Kidney (tissue), 14 donors: ENCODE measurements around the gene LDLRAD4. TPM values are rescaled to one million over a fixed set of nuclear protein-coding genes. Genes with fewer than 3 reads are reported as not detected.

Source experiments
- DNase-seq, 5 donors: peaks; one replicate each; pipeline ENCODE4 v3.0.0-alpha.2; 2013 to 2020
- FAIRE-seq: peaks from 2 replicates; lab custom pipeline; 2012; peaks lifted over from hg19 to GRCh38; lab: Jason Lieb, UNC
- H3K27ac ChIP-seq, 2 donors: one replicate each; pipeline ENCODE4 v1.7.0; 2013; ENCODE audit warnings: low read depth in 2 of 2, low read length in 2 of 2, inconsistent platforms in 1 of 2
- H3K27me3 ChIP-seq: one replicate; pipeline ENCODE4 v1.7.1; 2013; ENCODE audit warnings: low read length, inconsistent platforms; ENCODE audit not compliant: control insufficient read depth, insufficient read depth
- H3K36me3 ChIP-seq, 3 donors: one replicate each; pipeline versions ENCODE4 v1.7.0 to v1.7.1; 2013; ENCODE audit warnings: low read length in 3 of 3, control low read depth in 1 of 3, inconsistent platforms in 1 of 3; ENCODE audit not compliant: insufficient read depth in 3 of 3, control insufficient read depth in 2 of 3
- H3K4me1 ChIP-seq, 3 donors: one replicate each; pipeline versions ENCODE4 v1.7.0 to v1.7.1; 2013; ENCODE audit warnings: low read length in 3 of 3, inconsistent platforms in 1 of 3, low read depth in 1 of 3; ENCODE audit not compliant: control insufficient read depth in 2 of 3, insufficient read depth in 2 of 3
- H3K4me3 ChIP-seq, 3 donors: one replicate each; pipeline versions ENCODE4 v1.7.0 to v1.8.1; 2013; ENCODE audit warnings: low read length in 3 of 3, control low read depth in 1 of 3, inconsistent platforms in 1 of 3
- H3K9ac ChIP-seq, 3 donors: one replicate each; pipeline versions ENCODE4 v1.7.0 to v1.7.1; 2013; ENCODE audit warnings: low read length in 3 of 3, control low read depth in 1 of 3, inconsistent platforms in 1 of 3
- H3K9me3 ChIP-seq, 3 donors: one replicate each; pipeline versions ENCODE4 v1.7.0 to v1.7.1; 2013; ENCODE audit warnings: low read length in 3 of 3, control low read depth in 1 of 3, inconsistent platforms in 1 of 3; ENCODE audit not compliant: control insufficient read depth in 2 of 3, insufficient read depth in 1 of 3
- intact Hi-C: fragments of 100-400 bp; cut with DNase I; formaldehyde crosslinking; loops from one replicate; pipeline ENCODE4 v1.11.1; 2022
- polyA plus RNA-seq: library from polyadenylated mRNA; stranded (reverse); fragments of 350-450 nt; fragmentation: Illumina TruSeq; extraction: RNeasy Lipid Tissue Mini Kit (QIAGEN cat#74804); gene quantifications from one replicate; pipeline ENCODE4 v1.2.3, GENCODE V29; 2014; ENCODE audit warnings: low read depth, low replicate concordance; ENCODE audit not compliant: insufficient read depth
- total RNA-seq: library from RNA; stranded (reverse); fragmentation: NEBNext Ultra II Directional; extraction: Animal tissue kit (Norgen Biotek cat#: 25700); gene quantifications from one replicate; pipeline ENCODE4 v1.2.1, GENCODE V29; 2021
- TF ChIP-seq, protein P1 (sequence below): IDR thresholded peaks from 3 replicates; pipeline ENCODE4 v1.5.1; 2012; ENCODE audit warnings: mild to moderate bottlenecking, moderate library complexity, borderline replicate concordance; ENCODE audit not compliant: insufficient read depth; ENCODE audit errors: extremely low read depth
- donor health status: control.
- donor health status: control.
- donor health status: control.
- donor health status: control.
- donor health status: control.
- donor health status: DM: yes; HTN: yes; CAD: no.
- donor health status: Normal renal cell carcinoma (clear cell type).

The LDLRAD4 gene
- total and polyA plus RNA-seq, 2 donors from 2014 or later = 2.3 to 42.3 TPM

- H3K27ac ChIP-seq = no peak overlapping the region
- H3K9ac ChIP-seq = no peak overlapping the region
- intact Hi-C loops = no loop called here
- FAIRE-seq (no peak), DNase-seq (peak in 1 of 5 donors; percentile 14)
- no peaks in the 10 kb centered on the region for H3K36me3 ChIP-seq
- TF ChIP-seq, protein P1, sequence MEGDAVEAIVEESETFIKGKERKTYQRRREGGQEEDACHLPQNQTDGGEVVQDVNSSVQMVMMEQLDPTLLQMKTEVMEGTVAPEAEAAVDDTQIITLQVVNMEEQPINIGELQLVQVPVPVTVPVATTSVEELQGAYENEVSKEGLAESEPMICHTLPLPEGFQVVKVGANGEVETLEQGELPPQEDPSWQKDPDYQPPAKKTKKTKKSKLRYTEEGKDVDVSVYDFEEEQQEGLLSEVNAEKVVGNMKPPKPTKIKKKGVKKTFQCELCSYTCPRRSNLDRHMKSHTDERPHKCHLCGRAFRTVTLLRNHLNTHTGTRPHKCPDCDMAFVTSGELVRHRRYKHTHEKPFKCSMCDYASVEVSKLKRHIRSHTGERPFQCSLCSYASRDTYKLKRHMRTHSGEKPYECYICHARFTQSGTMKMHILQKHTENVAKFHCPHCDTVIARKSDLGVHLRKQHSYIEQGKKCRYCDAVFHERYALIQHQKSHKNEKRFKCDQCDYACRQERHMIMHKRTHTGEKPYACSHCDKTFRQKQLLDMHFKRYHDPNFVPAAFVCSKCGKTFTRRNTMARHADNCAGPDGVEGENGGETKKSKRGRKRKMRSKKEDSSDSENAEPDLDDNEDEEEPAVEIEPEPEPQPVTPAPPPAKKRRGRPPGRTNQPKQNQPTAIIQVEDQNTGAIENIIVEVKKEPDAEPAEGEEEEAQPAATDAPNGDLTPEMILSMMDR = no peak
- H3K9me3 ChIP-seq = no peaks in the 10 kb centered on the region
- H3K4me3 ChIP-seq = no peak overlapping the region
- H3K4me1 ChIP-seq = no peaks in the 10 kb centered on the region
- H3K27me3 ChIP-seq = no peaks in the 10 kb centered on the region
Observed at GRCh38 chr18:13527730-13528129, 309.2 kb downstream of the LDLRAD4 start.

GRCh38 chr18:13528739-13529392 is 310.3 kb downstream of the LDLRAD4 start:
- Histone ChIP-seq H3K9me3 (no peaks in the 10 kb centered on the region), H3K4me1 (no peaks in the 10 kb centered on the region), H3K27ac (no peak overlapping the region), H3K4me3 (no peak overlapping the region), H3K36me3 (no peaks in the 10 kb centered on the region), H3K27me3 (no peaks in the 10 kb centered on the region), H3K9ac (no peak overlapping the region)
- no peak for FAIRE-seq
- intact Hi-C loops = no loop called here
- peak in 1 of 5 donors; percentile 22 for DNase-seq
- TF ChIP-seq, protein P1 = no peak

DNA sequence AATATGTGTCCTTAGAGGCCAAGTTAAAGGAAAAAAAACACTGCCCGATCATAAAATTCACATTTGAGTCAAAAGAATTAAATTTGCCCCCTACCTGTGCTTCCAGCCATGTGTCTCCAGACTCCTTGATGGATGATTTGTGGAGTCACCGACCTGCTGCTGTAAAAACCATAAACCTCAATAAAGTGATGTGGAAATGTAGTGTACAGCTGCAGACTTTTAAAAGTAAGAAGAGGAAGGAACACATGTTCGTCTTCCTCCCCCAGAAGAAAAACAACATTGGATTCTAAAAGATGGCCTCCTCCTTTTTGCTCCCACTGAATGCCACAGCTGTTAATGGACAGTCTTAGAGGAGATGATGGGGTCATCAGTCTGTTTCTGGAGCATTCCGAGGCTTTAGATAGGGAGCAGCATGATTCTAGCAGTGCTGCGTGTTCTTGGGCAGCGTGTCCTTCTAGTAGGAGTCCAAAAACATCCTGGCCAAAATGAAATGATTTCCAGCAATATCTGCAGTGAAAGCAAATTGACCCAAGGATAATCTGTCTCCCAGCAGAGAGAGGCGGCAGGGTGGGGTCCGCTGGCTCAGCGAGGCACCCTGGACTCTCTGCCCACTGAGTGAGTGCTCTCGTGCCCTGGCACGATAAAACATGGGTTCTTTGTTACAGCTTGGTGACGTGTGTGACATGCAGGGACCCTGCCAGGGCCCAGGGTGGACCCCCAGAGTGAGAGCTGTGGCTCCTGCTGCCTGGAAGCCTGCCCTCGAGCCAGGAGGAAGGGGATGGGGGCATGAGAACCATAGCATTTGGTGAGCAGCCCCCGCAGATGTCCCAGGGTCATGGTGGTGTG is 311.7 kb downstream of the LDLRAD4 start:
- FAIRE-seq = no peak
- H3K9me3 ChIP-seq = no peaks in the 10 kb centered on the region
- H3K4me3 ChIP-seq = no peak overlapping the region
- H3K9ac ChIP-seq = no peak overlapping the region
- intact Hi-C loops = loop anchor here (10.0 kb wide), 1 partner anchor 315 kb away; the partner anchor contains the start of gene LDLRAD4
- no peaks in the 10 kb centered on the region for H3K27me3 ChIP-seq
- H3K36me3 ChIP-seq = no peaks in the 10 kb centered on the region
- no peak overlapping the region for H3K27ac ChIP-seq
- TF ChIP-seq, protein P1 = no peak
- no peaks in the 10 kb centered on the region for H3K4me1 ChIP-seq
- peak in 1 of 5 donors; percentile 42 for DNase-seq
